Stimulated activated CD4-positive, alpha-beta T cell treated with anti-CD3 and anti-CD28 coated beads, TNF-alpha, amount 100 ng/mL, for 48 hours (primary cell): ENCODE data around the gene DNAI1.
A peak's percentile ranks its signal among the peaks of the same experiment; 100 is the strongest.

ENCODE experiments used
- DNase-seq, 3 donors: peaks; one replicate each; pipeline ENCODE4 v3.0.0-alpha.2; 2020; ENCODE audit warnings: low read depth in 3 of 3

DNAI1 gene

GRCh38 chr9:34490360-34490759, 31.8 kb downstream of the DNAI1 start:
- DNase-seq: no peak

GRCh38 chr9:34490760-34491159, 32.2 kb downstream of the DNAI1 start:
- no peak for DNase-seq

GRCh38 chr9:34491596-34491995, 33.0 kb downstream of the DNAI1 start:
- no peak for DNase-seq

- no peak for DNase-seq
These were observed 33.4 kb downstream of the DNAI1 start for GRCh38 chr9:34492051-34492450.

GRCh38 chr9:34493972-34494535, 35.4 kb downstream of the DNAI1 start:
- DNase-seq: no peak

- DNase-seq: no peak
These were observed 37.6 kb downstream of the DNAI1 start for GRCh38 chr9:34496149-34496712.

- DNase-seq: no peak
These were observed 39.9 kb downstream of the DNAI1 start for GRCh38 chr9:34498553-34498952.

GRCh38 chr9:34499076-34499475, 40.5 kb downstream of the DNAI1 start:
- DNase-seq: no peak

- DNase-seq: peak; percentile 65 to 82 (median 71)
These were observed 42.1 kb downstream of the DNAI1 start for GRCh38 chr9:34500623-34501267.

GRCh38 chr9:34501372-34501771, 42.8 kb downstream of the DNAI1 start:
- DNase-seq: no peak

- no peak for DNase-seq
These were observed 43.4 kb downstream of the DNAI1 start for GRCh38 chr9:34501889-34502425.

- no peak for DNase-seq
These were observed 43.9 kb downstream of the DNAI1 start for GRCh38 chr9:34502471-34502870.

- no peak for DNase-seq
These were observed 44.3 kb downstream of the DNAI1 start for GRCh38 chr9:34502891-34503290.

GRCh38 chr9:34503406-34503805, 44.8 kb downstream of the DNAI1 start:
- no peak for DNase-seq

- no peak for DNase-seq
These were observed 46.9 kb downstream of the DNAI1 start for GRCh38 chr9:34505370-34506120.

GRCh38 chr9:34506623-34507022, 48.0 kb downstream of the DNAI1 start:
- no peak for DNase-seq

- DNase-seq: no peak
These were observed 49.0 kb downstream of the DNAI1 start for GRCh38 chr9:34507556-34507955.

- DNase-seq: no peak
These were observed 49.4 kb downstream of the DNAI1 start for GRCh38 chr9:34507966-34508365.

- DNase-seq: no peak
These were observed 49.9 kb downstream of the DNAI1 start for GRCh38 chr9:34508463-34508862.

- no peak for DNase-seq
These were observed 50.3 kb downstream of the DNAI1 start for GRCh38 chr9:34508951-34509350.

GRCh38 chr9:34510497-34511468, 52.2 kb downstream of the DNAI1 start:
- no peak for DNase-seq
